GM12878 (cell line): ENCODE results near the gene HMCES. TPM values are rescaled to one million over a fixed set of nuclear protein-coding genes. Genes with fewer than 3 reads are reported as not detected.

Source experiments
- ATAC-seq: fragments of 200-7000 bp; cut with Tn5 transposase; 3 replicates; pipeline ENCODE4 v1.9.1; 2020; ENCODE audit warnings: mild to moderate bottlenecking, moderate library complexity
- BruUV-seq: library from RNA; stranded (reverse); fragments of 400-500 nt; replicated peaks from 2 replicates; lab custom pipeline; 2021; lab: Mats Ljungman, UMichigan
- CTCF ChIA-PET: fragments of 300-600 bp; sonication (Branson Sonifier 250); formaldehyde crosslinking; extraction: SDS; loops from one replicate; lab custom pipeline; 2021; ENCODE audit warnings: inconsistent platforms; lab: Yijun Ruan, JAX
- POLR2A ChIA-PET: fragments of 350-600 bp; formaldehyde crosslinking; extraction: SDS; loops from one replicate; lab custom pipeline; 2021; ENCODE audit warnings: inconsistent platforms; lab: Charles Lee
- RAD21 ChIA-PET: fragments of 300-600 bp; sonication (Branson Sonifier 250); formaldehyde crosslinking; loops from one replicate; lab custom pipeline; 2023; ENCODE audit warnings: antibody characterized with exemption; ENCODE audit not compliant: unreplicated experiment; lab: Charles Lee
- SMC1A ChIA-PET: fragments of 300-600 bp; sonication (Branson Sonifier 250); formaldehyde crosslinking; loops from one replicate; lab custom pipeline; 2023; ENCODE audit not compliant: unreplicated experiment, uncharacterized antibody; lab: Charles Lee
- DNase-seq: peaks from one replicate; pipeline ENCODE4 v3.0.0-alpha.2; 2011; ENCODE audit warnings: low read depth, low spot score
- FAIRE-seq: peaks from 3 replicates; lab custom pipeline; 2011; peaks lifted over from hg19 to GRCh38; lab: Jason Lieb, UNC
- H2AFZ ChIP-seq: 2 replicates; pipeline ENCODE4 v1.6.0; 2011; ENCODE audit warnings: low read depth, low read length, control low read depth; ENCODE audit not compliant: control insufficient read depth
- H3K27ac ChIP-seq: 2 replicates; pipeline ENCODE4 v1.5.1; 2011; ENCODE audit warnings: control low read depth; ENCODE audit not compliant: control insufficient read depth, insufficient read depth
- H3K27me3 ChIP-seq, 2 experiments: replicated peaks in 1 of 2; 2 replicates each; pipeline versions ENCODE4 v1.6.0 to v1.6.1; 2011; ENCODE audit warnings: low read length in 1 of 2; ENCODE audit not compliant: control insufficient read depth in 2 of 2, insufficient read depth in 2 of 2
- H3K36me3 ChIP-seq, 2 experiments: 2 replicates each; pipeline ENCODE4 v1.5.1; 2011; ENCODE audit warnings: low read length in 1 of 2; ENCODE audit not compliant: control insufficient read depth in 2 of 2, insufficient read depth in 2 of 2
- H3K4me1 ChIP-seq: 2 replicates; pipeline ENCODE4 v1.6.1; 2011; ENCODE audit warnings: mild to moderate bottlenecking, low read length, moderate library complexity, mixed read lengths; ENCODE audit not compliant: control insufficient read depth, insufficient read depth
- H3K4me2 ChIP-seq: 2 replicates; pipeline ENCODE4 v1.6.0; 2011; ENCODE audit warnings: control low read depth; ENCODE audit not compliant: control insufficient read depth, insufficient read depth
- H3K4me3 ChIP-seq: fragments of 200-600 bp; sonication (generic); 2 replicates; pipeline ENCODE4 v1.5.1; 2016
- H3K79me2 ChIP-seq: 2 replicates; pipeline ENCODE4 v1.6.0; 2011; ENCODE audit warnings: low read length; ENCODE audit not compliant: control insufficient read depth, insufficient read depth
- H3K9ac ChIP-seq: 2 replicates; pipeline ENCODE4 v1.8.0; 2011; ENCODE audit warnings: low read length, control low read depth, mixed read lengths; ENCODE audit not compliant: control insufficient read depth, insufficient read depth
- H3K9me3 ChIP-seq: replicated peaks from 3 replicates; pipeline ENCODE4 v1.5.1; 2011; ENCODE audit warnings: mild to moderate bottlenecking, low read length; ENCODE audit not compliant: control insufficient read depth, insufficient read depth
- H4K20me1 ChIP-seq: 2 replicates; pipeline ENCODE4 v1.6.0; 2011; ENCODE audit not compliant: control insufficient read depth, insufficient read depth
- BRCA1 ChIP-seq: IDR thresholded peaks from 2 replicates; pipeline ENCODE4 v1.6.1; 2011; ENCODE audit warnings: low read depth, low read length, improper control_type of control experiment
- LARP7 ChIP-seq: fragments of 450-650 bp; IDR thresholded peaks from 2 replicates; pipeline ENCODE4 v1.6.1; 2017; ENCODE audit warnings: mild to moderate bottlenecking
- MTA2 ChIP-seq: fragments of 450-650 bp; IDR thresholded peaks from 2 replicates; pipeline ENCODE4 v1.6.1; 2016; ENCODE audit warnings: low read depth, mild to moderate bottlenecking, moderate library complexity
- NR2F1 ChIP-seq: fragments of 450-650 bp; conservative IDR thresholded peaks from 2 replicates; pipeline ENCODE4 v1.6.1; 2017; ENCODE audit warnings: mild to moderate bottlenecking
- PAX5 ChIP-seq: IDR thresholded peaks from 2 replicates; pipeline ENCODE4 v1.6.1; 2011; ENCODE audit warnings: low read depth, low read length, borderline replicate concordance
- PAX8 ChIP-seq: fragments of 450-650 bp; IDR thresholded peaks from 2 replicates; pipeline ENCODE4 v1.6.1; 2017; ENCODE audit warnings: mild to moderate bottlenecking, moderate library complexity
- PML ChIP-seq: IDR thresholded peaks from 2 replicates; pipeline ENCODE4 v1.6.1; 2012; ENCODE audit warnings: low read length, inconsistent platforms
- RAD51 ChIP-seq: fragments of 450-650 bp; IDR thresholded peaks from 2 replicates; pipeline ENCODE4 v1.6.1; 2016; ENCODE audit warnings: moderate library complexity, mild to moderate bottlenecking, inconsistent platforms
- RBBP5 ChIP-seq: fragments of 200-600 bp; sonication (generic); conservative IDR thresholded peaks from 2 replicates; pipeline ENCODE4 v1.6.1; 2016
- RFX5 ChIP-seq: IDR thresholded peaks from 2 replicates; pipeline ENCODE4 v1.6.1; 2011; ENCODE audit warnings: low read depth, low read length, improper control_type of control experiment
- ZNF687 ChIP-seq: fragments of 450-650 bp; IDR thresholded peaks from 2 replicates; pipeline ENCODE4 v1.6.1; 2017; ENCODE audit warnings: mild to moderate bottlenecking, moderate library complexity
- WGBS: methylation state at CpG from one replicate; pipeline ENCODE4 v1.1.6; 2016; ENCODE audit warnings: low lambda C conversion rate; ENCODE audit not compliant: insufficient replicate concordance, insufficient coverage; ENCODE audit errors: missing lambda C conversion rate; 5-methylcytosine and 5-hydroxymethylcytosine counted together
- in situ Hi-C: fragments of 300-500 bp; cut with MboI; formaldehyde crosslinking; loops from 9 replicates; pipeline ENCODE4 v1.14.3; 2018; ENCODE audit warnings: mixed read lengths
- intact Hi-C: fragments of 100-400 bp; cut with micrococcal nuclease; formaldehyde crosslinking; loops from one replicate; pipeline ENCODE4 v1.14.2; 2022; ENCODE audit not compliant: unreplicated experiment
- polyA plus RNA-seq, 11 experiments: library from polyadenylated mRNA; depleted of rRNA in 4 of 11; unstranded in 6 of 11; stranded (reverse) in 5 of 11; fragments of >200 nt; fragmentation: Nextera tagmentation in 4 of 11; fragmentation: Illumina TruSeq in 1 of 11; extraction: Ambion mirVana in 4 of 11; extraction: Trizol in 1 of 11; gene quantifications; 1 replicate in 1 of 11; 2 replicates in 10 of 11; pipeline versions ENCODE4 v1.2.1 to v1.2.3, GENCODE V29; 2011 to 2016; ENCODE audit warnings: inconsistent platforms in 2 of 11, missing spikeins in 2 of 11, low read depth in 1 of 11
- total RNA-seq, 4 experiments: library from RNA; depleted of rRNA in 3 of 4; stranded (reverse); fragments of >200 nt in 3 of 4; fragmentation: Illumina TruSeq in 1 of 4; extraction: Trizol in 1 of 4; gene quantifications; 2 replicates each; pipeline versions ENCODE4 v1.2.1 to v1.2.3, GENCODE V29; 2013 to 2021
- TF ChIP-seq, protein P1 (sequence below): IDR thresholded peaks from 2 replicates; pipeline ENCODE4 v1.6.1; 2012; ENCODE audit warnings: mild to moderate bottlenecking, low read depth, low read length

HMCES gene
- total and polyA plus RNA-seq, 10 of the 15 experiments (the other 5 are each of a cell fraction or from before 2014, with no cell fraction given), result 12.4 to 49.8 (median 27.0) TPM

DNA sequence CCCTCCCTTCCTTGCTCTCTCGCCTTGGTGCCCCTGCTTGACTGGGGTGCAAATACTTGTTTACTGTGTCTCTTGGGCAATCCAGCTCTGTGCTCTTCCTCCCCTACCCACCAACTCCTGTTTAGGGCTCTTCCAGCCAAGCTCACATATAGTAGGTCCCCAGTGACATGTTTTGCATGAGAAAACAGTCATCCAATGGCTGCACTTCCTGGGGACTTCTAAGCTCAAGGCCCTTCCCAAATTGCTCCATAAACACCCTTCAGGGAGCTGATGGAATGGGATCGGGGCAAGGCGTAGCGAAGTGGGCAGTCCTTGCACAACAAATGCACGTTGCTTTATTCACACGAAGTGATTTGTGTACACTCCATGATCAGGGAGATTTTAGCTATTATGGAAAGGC lies 38.7 kb upstream of the HMCES start (continued):
- TF ChIP-seq ZNF687 (no peak), PAX5 (no peak), BRCA1 (no peak), RBBP5 (no peak), NR2F1 (no peak), PAX8 (no peak), PML (no peak), LARP7 (no peak)

- in situ Hi-C loops (loop anchor here (5.0 kb wide), 1 partner anchor 183 kb away; no protein-coding TSS in a partner anchor), intact Hi-C loops (no loop called here)
- ChIA-PET SMC1A (interaction anchor here (1.1 to 1.4 kb wide), 3 partner anchors 78 to 365 kb away, joined by 3 to 10 read pairs (median 3); no protein-coding TSS in a partner anchor), RAD21 (interaction anchor here (1.4 to 1.5 kb wide), 2 partner anchors 9 to 187 kb away, joined by 3 to 5 read pairs; partner anchors contain the start of gene COPG1), CTCF (interaction anchor here (1.2 to 5.2 kb wide), 4 partner anchors 66 to 270 kb away, joined by 3 to 39 read pairs (median 8); no protein-coding TSS in a partner anchor), POLR2A (interaction anchor here (0.6 kb wide), 1 partner anchor 119 kb away, joined by 5 read pairs; the partner anchor contains the start of gene RAB43)
- Histone ChIP-seq H3K9ac (no peak overlapping the region), H4K20me1 (no peaks in the 10 kb centered on the region), H3K4me1 (peaks cover 7% of the 10 kb centered on the region; the same call in 1 of the 2 replicates), H3K4me2 (no peak overlapping the region), H3K79me2 (no peaks in the 10 kb centered on the region), H3K27me3 (no peaks in the 10 kb centered on the region), H3K36me3 (no peaks in the 10 kb centered on the region), H3K4me3 (no peak overlapping the region), H2AFZ (no peak overlapping the region), H3K27ac (no peak overlapping the region), H3K9me3 (no peaks in the 10 kb centered on the region)
- no peak for TF ChIP-seq RFX5
- TF ChIP-seq RAD51, result no peak
- TF ChIP-seq, protein P1, sequence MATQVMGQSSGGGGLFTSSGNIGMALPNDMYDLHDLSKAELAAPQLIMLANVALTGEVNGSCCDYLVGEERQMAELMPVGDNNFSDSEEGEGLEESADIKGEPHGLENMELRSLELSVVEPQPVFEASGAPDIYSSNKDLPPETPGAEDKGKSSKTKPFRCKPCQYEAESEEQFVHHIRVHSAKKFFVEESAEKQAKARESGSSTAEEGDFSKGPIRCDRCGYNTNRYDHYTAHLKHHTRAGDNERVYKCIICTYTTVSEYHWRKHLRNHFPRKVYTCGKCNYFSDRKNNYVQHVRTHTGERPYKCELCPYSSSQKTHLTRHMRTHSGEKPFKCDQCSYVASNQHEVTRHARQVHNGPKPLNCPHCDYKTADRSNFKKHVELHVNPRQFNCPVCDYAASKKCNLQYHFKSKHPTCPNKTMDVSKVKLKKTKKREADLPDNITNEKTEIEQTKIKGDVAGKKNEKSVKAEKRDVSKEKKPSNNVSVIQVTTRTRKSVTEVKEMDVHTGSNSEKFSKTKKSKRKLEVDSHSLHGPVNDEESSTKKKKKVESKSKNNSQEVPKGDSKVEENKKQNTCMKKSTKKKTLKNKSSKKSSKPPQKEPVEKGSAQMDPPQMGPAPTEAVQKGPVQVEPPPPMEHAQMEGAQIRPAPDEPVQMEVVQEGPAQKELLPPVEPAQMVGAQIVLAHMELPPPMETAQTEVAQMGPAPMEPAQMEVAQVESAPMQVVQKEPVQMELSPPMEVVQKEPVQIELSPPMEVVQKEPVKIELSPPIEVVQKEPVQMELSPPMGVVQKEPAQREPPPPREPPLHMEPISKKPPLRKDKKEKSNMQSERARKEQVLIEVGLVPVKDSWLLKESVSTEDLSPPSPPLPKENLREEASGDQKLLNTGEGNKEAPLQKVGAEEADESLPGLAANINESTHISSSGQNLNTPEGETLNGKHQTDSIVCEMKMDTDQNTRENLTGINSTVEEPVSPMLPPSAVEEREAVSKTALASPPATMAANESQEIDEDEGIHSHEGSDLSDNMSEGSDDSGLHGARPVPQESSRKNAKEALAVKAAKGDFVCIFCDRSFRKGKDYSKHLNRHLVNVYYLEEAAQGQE, result no peak
- no peak for TF ChIP-seq MTA2
- ATAC-seq (no peak), DNase-seq (no peak), FAIRE-seq (no peak)
- BruUV-seq, result no TSS peak
- WGBS, result 54% methylated on average over 3 of the region's 3 CpGs
These were observed 38.2 kb upstream of the HMCES start for GRCh38 chr3:129240436-129240835.
